ENCODE data around the gene MSANTD3. TPM values are rescaled to one million over a fixed set of nuclear protein-coding genes. Genes with fewer than 3 reads are reported as not detected.

Gene MSANTD3
- total and polyA plus RNA-seq, 2 of the 4 experiments (the other 2 are of a cell fraction) = 45.5 to 55.9 TPM

- no peak overlapping the region for H2BK120ac ChIP-seq (ENCODE audit: low read depth, low read length)
- H3K79me1 ChIP-seq (ENCODE audit: low read depth in 1 of 2, low read length in 2 of 2) = no peaks in the 10 kb centered on the region
- no peak overlapping the region for H3K4me2 ChIP-seq (ENCODE audit: low read depth, low read length)
- no peaks in the 10 kb centered on the region for H3K36me3 ChIP-seq (ENCODE audit: control insufficient read depth, insufficient read depth, low read length)
- H3K23ac ChIP-seq (ENCODE audit: low read depth, low read length) = no peak overlapping the region
- H2AFZ ChIP-seq (replicated peaks; ENCODE audit: low read length, poor library complexity) = no peak overlapping the region
- no peaks in the 10 kb centered on the region; the same call in 1 of the 2 replicates for H3K4me1 ChIP-seq (ENCODE audit: control insufficient read depth, insufficient read depth, low read length)
- no peak overlapping the region for H3K4me3 ChIP-seq (ENCODE audit: insufficient read depth, low read depth, low read length)
- ChIA-PET POLR2A (ENCODE audit: unreplicated experiment) (no interaction called here), CTCF (no interaction called here)
- no peak overlapping the region for H3K14ac ChIP-seq (replicated peaks; ENCODE audit: low read depth, low read length)
- no peak overlapping the region for H3K9ac ChIP-seq (ENCODE audit: low read depth, low read length)
- H2BK5ac ChIP-seq (ENCODE audit: low read depth, low read length, poor library complexity, severe bottlenecking) = no peak overlapping the region
- H3K27ac ChIP-seq (ENCODE audit: insufficient read depth, low read length) = no peak overlapping the region
- H4K5ac ChIP-seq (ENCODE audit: low read depth, low read length) = no peak overlapping the region
- no peak overlapping the region for H2BK15ac ChIP-seq (ENCODE audit: low read depth, low read length)
- H2BK20ac ChIP-seq (ENCODE audit: low read depth, low read length) = no peak overlapping the region
- H3K56ac ChIP-seq (ENCODE audit: extremely low read depth, insufficient read depth, low read length) = no peak overlapping the region
- no peak overlapping the region for H3K4ac ChIP-seq (ENCODE audit: low read depth, low read length)
- no peaks in the 10 kb centered on the region for H3K27me3 ChIP-seq (ENCODE audit: control insufficient read depth, insufficient read depth, low read length)
- DNase-seq (no peak), ATAC-seq (ENCODE audit: low read depth) (no peak)
- dilution Hi-C loops (cut with HindIII; ENCODE audit: low sequenced_read_pairs, unreplicated experiment) (no loop called here), intact Hi-C loops (cut with micrococcal nuclease) (no loop called here), in situ Hi-C loops (cut with MboI; ENCODE audit: low sequenced_read_pairs) (no loop called here)
- H3K9me1 ChIP-seq (ENCODE audit: insufficient read depth, low read length) = no peaks in the 10 kb centered on the region
- no peak overlapping the region for H2AK9ac ChIP-seq (replicated peaks; ENCODE audit: low read depth, low read length, poor library complexity)
- no peak overlapping the region for H2AK5ac ChIP-seq (ENCODE audit: low read depth, low read length)
- no peak overlapping the region for H4K8ac ChIP-seq (ENCODE audit: low read depth in 2 of 2, low read length in 2 of 2)
- H3K18ac ChIP-seq (ENCODE audit: low read depth, low read length) = no peak overlapping the region
- TF ChIP-seq FOS (IDR thresholded peaks at IDR 0.05; ENCODE audit: low read depth, low read length) (no peak), MAZ (IDR thresholded peaks at IDR 0.05; ENCODE audit: borderline replicate concordance, low read depth, low read length) (no peak), RAD21 (IDR thresholded peaks at IDR 0.05; ENCODE audit: low read length) (no peak), CTCF (conservative IDR thresholded peaks at IDR 0.05; ENCODE audit: low read depth, low read length) (no peak), POLR2A (IDR thresholded peaks at IDR 0.05; ENCODE audit: low read depth, low read length) (no peak), MAFK (IDR thresholded peaks at IDR 0.05; ENCODE audit: low read depth, low read length) (peak; percentile 62), NFE2L2 (IDR thresholded peaks at IDR 0.05; ENCODE audit: low read depth, low read length) (no peak), ELK1 (IDR thresholded peaks at IDR 0.05; ENCODE audit: borderline replicate concordance, low read depth, low read length) (no peak), BHLHE40 (IDR thresholded peaks at IDR 0.05; ENCODE audit: low read depth, low read length) (no peak)
- no peaks in the 10 kb centered on the region for H3K9me3 ChIP-seq (ENCODE audit: control insufficient read depth, insufficient read depth, low read length)
- no peak overlapping the region for H4K91ac ChIP-seq (ENCODE audit: insufficient read depth, low read depth, low read length)
- BruUV-seq (replicated peaks) = no TSS peak
- no peaks in the 10 kb centered on the region for H4K20me1 ChIP-seq (ENCODE audit: insufficient read depth, low read length)
- no CpG with 5 or more reads among the region's 4 CpGs for WGBS, 2 experiments (ENCODE audit: extremely low coverage in 2 of 2, insufficient read length in 1 of 2)
These were observed 9.1 kb upstream of the MSANTD3 start for GRCh38 chr9:100417815-100418214.
